GM12801 (cell line): ENCODE measurements around the gene MCOLN2.

Experiments used
- CTCF ChIP-seq: IDR thresholded peaks from one replicate; pipeline ENCODE4 v1.5.1; 2011; ENCODE audit warnings: control low read depth; ENCODE audit not compliant: insufficient read length; ENCODE audit errors: extremely low read depth

The MCOLN2 gene

GRCh38 chr1:84967666-84968065, 29.2 kb downstream of the MCOLN2 start:
- TF ChIP-seq CTCF: no peak

- TF ChIP-seq CTCF: no peak
Observed at GRCh38 chr1:84963021-84963420, 33.9 kb downstream of the MCOLN2 start.

- TF ChIP-seq CTCF: no peak
Observed at GRCh38 chr1:84961316-84961715, 35.6 kb downstream of the MCOLN2 start.

GRCh38 chr1:84960371-84960770, 36.5 kb downstream of the MCOLN2 start:
- TF ChIP-seq CTCF: no peak

GRCh38 chr1:84959294-84959693, 37.6 kb downstream of the MCOLN2 start:
- TF ChIP-seq CTCF: no peak

GRCh38 chr1:84957966-84958365, 38.9 kb downstream of the MCOLN2 start:
- TF ChIP-seq CTCF: no peak

GRCh38 chr1:84956655-84957054, 40.3 kb downstream of the MCOLN2 start:
- no peak for TF ChIP-seq CTCF

GRCh38 chr1:84956097-84956496, 40.8 kb downstream of the MCOLN2 start:
- no peak for TF ChIP-seq CTCF
